ENCODE measurements around the gene TXNDC2. TPM values are rescaled to one million over a fixed set of nuclear protein-coding genes. Genes with fewer than 3 reads are reported as not detected.

Gene TXNDC2
- total and polyA plus RNA-seq, 2 experiments from 2014 or later, result not detected

DNA sequence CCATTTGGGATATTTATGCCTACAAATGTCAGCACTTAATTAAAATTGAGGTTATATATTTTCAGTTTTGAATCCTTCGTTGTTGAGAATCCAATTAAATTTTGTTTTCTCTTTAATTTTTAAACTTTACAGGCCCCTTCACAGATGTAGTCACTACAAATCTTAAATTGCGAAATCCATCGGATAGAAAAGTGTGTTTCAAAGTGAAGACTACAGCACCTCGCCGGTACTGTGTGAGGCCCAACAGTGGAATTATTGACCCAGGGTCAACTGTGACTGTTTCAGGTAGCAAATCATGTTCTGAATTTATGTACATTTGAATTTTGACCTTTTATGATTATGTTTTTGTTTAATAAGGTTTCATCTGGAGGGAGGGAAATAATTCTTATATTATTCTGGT lies 45.9 kb downstream of the TXNDC2 start:
- Histone ChIP-seq H3K4me1 (ENCODE audit: low read depth) (peaks cover 14% of the 10 kb centered on the region), H3K27ac (no peak overlapping the region), H3K36me3 (peaks cover 18% of the 10 kb centered on the region), H3K27me3 (no peaks in the 10 kb centered on the region), H3K4me3 (no peak overlapping the region), H3K9me3 (ENCODE audit: low read depth) (no peaks in the 10 kb centered on the region)
- DNase-seq (ENCODE audit: low read depth in 1 of 2, low spot score in 1 of 2), result no peak
- TF ChIP-seq, protein P1, sequence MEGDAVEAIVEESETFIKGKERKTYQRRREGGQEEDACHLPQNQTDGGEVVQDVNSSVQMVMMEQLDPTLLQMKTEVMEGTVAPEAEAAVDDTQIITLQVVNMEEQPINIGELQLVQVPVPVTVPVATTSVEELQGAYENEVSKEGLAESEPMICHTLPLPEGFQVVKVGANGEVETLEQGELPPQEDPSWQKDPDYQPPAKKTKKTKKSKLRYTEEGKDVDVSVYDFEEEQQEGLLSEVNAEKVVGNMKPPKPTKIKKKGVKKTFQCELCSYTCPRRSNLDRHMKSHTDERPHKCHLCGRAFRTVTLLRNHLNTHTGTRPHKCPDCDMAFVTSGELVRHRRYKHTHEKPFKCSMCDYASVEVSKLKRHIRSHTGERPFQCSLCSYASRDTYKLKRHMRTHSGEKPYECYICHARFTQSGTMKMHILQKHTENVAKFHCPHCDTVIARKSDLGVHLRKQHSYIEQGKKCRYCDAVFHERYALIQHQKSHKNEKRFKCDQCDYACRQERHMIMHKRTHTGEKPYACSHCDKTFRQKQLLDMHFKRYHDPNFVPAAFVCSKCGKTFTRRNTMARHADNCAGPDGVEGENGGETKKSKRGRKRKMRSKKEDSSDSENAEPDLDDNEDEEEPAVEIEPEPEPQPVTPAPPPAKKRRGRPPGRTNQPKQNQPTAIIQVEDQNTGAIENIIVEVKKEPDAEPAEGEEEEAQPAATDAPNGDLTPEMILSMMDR (IDR thresholded peaks at IDR 0.05; ENCODE audit: low read depth, low read length), result no peak

DNA sequence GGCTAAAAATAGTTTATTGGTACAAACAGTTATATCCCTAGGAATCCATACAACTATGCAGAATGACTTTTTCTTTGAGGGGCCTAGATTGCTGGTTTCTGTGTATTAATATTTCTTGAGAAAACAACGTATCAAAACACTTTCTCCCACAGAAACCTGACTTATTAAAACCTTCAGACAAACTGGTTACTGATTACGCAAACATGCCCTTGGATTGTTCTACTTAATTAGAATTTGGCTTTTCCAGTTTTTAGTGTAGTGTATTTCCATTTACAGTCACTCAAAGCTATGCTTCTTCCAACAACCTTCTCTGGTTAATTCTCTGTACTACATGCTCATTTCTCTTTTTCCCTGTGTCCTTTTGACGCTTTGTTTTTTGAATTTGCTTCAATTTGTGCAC lies 48.1 kb downstream of the TXNDC2 start:
- Histone ChIP-seq H3K36me3 (peaks cover 31% of the 10 kb centered on the region), H3K4me1 (ENCODE audit: low read depth) (peaks cover 11% of the 10 kb centered on the region), H3K4me3 (no peak overlapping the region), H3K27me3 (no peaks in the 10 kb centered on the region), H3K27ac (no peak overlapping the region), H3K9me3 (ENCODE audit: low read depth) (no peaks in the 10 kb centered on the region)
- DNase-seq (ENCODE audit: low read depth in 1 of 2, low spot score in 1 of 2), result no peak
- TF ChIP-seq, protein P1 (IDR thresholded peaks at IDR 0.05; ENCODE audit: low read depth, low read length), result no peak

DNA sequence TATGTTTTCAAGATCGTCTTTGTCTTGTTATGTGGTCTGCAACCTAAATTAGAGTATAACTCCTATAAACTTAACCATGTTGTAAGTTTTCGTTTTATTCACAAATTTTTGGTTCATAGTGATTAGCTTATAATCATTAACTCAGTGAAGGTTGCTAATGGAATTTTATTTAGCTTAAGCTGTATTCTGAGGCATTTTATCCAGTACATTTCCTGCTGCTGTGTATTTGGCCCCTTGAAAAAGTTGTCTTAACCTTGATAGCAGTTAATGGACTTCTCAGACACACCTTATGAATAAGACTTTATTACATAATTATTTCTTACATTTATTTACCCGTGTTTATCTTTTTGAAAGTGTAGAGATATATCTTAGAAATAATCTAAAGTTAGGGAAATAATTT lies 48.5 kb downstream of the TXNDC2 start:
- H3K4me1 ChIP-seq (ENCODE audit: low read depth), result peaks cover 7% of the 10 kb centered on the region
- no peak overlapping the region for H3K4me3 ChIP-seq
- no peaks in the 10 kb centered on the region for H3K9me3 ChIP-seq (ENCODE audit: low read depth)
- no peak overlapping the region for H3K27ac ChIP-seq
- peaks cover 31% of the 10 kb centered on the region for H3K36me3 ChIP-seq
- DNase-seq (ENCODE audit: low read depth in 1 of 2, low spot score in 1 of 2), result no peak
- no peaks in the 10 kb centered on the region for H3K27me3 ChIP-seq
- TF ChIP-seq, protein P1 (IDR thresholded peaks at IDR 0.05; ENCODE audit: low read depth, low read length), result no peak

Other genes starting within 250 kb of the TXNDC2 start
- gene RAB31, start 177.7 kb upstream of the TXNDC2 start, total RNA-seq, result 7.8 and 8.7 TPM in 2 replicates
- 27.7 and 43.8 TPM in 2 replicates for gene RAB31, start 177.7 kb upstream of the TXNDC2 start, polyA plus RNA-seq
- gene VAPA, start 28.0 kb downstream of the TXNDC2 start, total RNA-seq, result 137 and 138 TPM in 2 replicates
- 215 and 260 TPM in 2 replicates for gene VAPA, start 28.0 kb downstream of the TXNDC2 start, polyA plus RNA-seq

Measured in cardiac muscle cell (in vitro differentiated cells and primary cell).